ENCODE data around the gene HTR4.

HTR4 gene, protein sequence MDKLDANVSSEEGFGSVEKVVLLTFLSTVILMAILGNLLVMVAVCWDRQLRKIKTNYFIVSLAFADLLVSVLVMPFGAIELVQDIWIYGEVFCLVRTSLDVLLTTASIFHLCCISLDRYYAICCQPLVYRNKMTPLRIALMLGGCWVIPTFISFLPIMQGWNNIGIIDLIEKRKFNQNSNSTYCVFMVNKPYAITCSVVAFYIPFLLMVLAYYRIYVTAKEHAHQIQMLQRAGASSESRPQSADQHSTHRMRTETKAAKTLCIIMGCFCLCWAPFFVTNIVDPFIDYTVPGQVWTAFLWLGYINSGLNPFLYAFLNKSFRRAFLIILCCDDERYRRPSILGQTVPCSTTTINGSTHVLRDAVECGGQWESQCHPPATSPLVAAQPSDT

GRCh38 chr5:148653836-148654781, at the start of gene HTR4:
Gene HTR4 (minus strand): TSS chr5:148654527. CDS start chr5:148637014, 17,513 bp downstream.
- Histone ChIP-seq H3K4me1 (ENCODE audit: control insufficient read depth in 2 of 2, insufficient read depth in 2 of 2, low read length in 2 of 2) (peaks cover 0 to 8% of the 10 kb centered on the region in 2 donors), H3K27ac (ENCODE audit: low read depth in 2 of 2, low read length in 2 of 2) (peak within 1 kb of the TSS in 1 of 2 donors; percentile 48), H3K9ac (ENCODE audit: low read depth in 1 of 2, low read length in 2 of 2) (peak within 1 kb of the TSS; percentile 47 to 74), H3K9me3 (ENCODE audit: control insufficient read depth in 2 of 2, low read length in 2 of 2) (no peaks in the 10 kb centered on the region), H3K36me3 (ENCODE audit: control insufficient read depth in 2 of 2, insufficient read depth in 2 of 2, low read length in 2 of 2) (no peaks in the 10 kb centered on the region), H3K4me3 (ENCODE audit: low read length in 2 of 2) (peak within 1 kb of the TSS; percentile 67 to 70), H3K27me3 (ENCODE audit: control insufficient read depth in 2 of 2, insufficient read depth in 2 of 2, low read length in 2 of 2) (peaks cover 2 to 5% of the 10 kb centered on the region in 2 donors)

DNA sequence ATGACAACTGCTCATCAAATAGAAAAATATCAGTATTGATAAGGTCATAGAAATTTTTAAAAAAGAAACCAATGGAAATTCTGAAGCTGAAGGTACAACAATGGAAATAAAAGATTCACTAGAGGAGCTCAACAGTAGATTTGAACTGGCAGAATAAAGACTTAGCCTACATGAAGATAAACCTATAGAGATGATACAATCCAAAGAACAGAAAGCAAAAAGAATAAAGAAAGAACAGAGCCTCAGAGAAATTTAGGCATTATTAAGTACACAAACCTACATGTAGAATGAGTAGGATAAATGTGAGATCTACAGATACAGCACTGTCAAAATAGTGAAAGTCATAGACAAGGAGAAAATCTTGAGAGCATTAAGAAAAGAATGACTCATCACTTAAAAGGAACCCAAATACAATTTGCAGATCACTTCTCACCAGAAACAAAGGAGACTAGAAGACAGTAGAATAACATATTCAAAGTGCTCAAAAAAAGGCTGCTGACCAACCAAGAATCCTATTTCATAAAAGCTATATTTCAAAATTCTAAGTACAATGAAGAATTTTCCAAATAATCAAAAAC, 47.8 kb upstream of the HTR4 start:
- H3K27me3 ChIP-seq (ENCODE audit: control insufficient read depth in 2 of 2, insufficient read depth in 2 of 2, low read length in 2 of 2) = no peaks in the 10 kb centered on the region
- no peaks in the 10 kb centered on the region for H3K36me3 ChIP-seq (ENCODE audit: control insufficient read depth in 2 of 2, insufficient read depth in 2 of 2, low read length in 2 of 2)
- H3K4me3 ChIP-seq (ENCODE audit: low read length in 2 of 2) = no peak overlapping the region
- no peaks in the 10 kb centered on the region for H3K9me3 ChIP-seq (ENCODE audit: control insufficient read depth in 2 of 2, low read length in 2 of 2)
- no peaks in the 10 kb centered on the region for H3K4me1 ChIP-seq (ENCODE audit: control insufficient read depth in 2 of 2, insufficient read depth in 2 of 2, low read length in 2 of 2)
- no peak overlapping the region for H3K27ac ChIP-seq (ENCODE audit: low read depth in 2 of 2, low read length in 2 of 2)
- no peak overlapping the region for H3K9ac ChIP-seq (ENCODE audit: low read depth in 1 of 2, low read length in 2 of 2)

- Histone ChIP-seq H3K27ac (ENCODE audit: low read depth in 2 of 2, low read length in 2 of 2) (no peak overlapping the region), H3K4me3 (ENCODE audit: low read length in 2 of 2) (no peak overlapping the region), H3K9me3 (ENCODE audit: control insufficient read depth in 2 of 2, low read length in 2 of 2) (no peaks in the 10 kb centered on the region), H3K27me3 (ENCODE audit: control insufficient read depth in 2 of 2, insufficient read depth in 2 of 2, low read length in 2 of 2) (no peaks in the 10 kb centered on the region), H3K9ac (ENCODE audit: low read depth in 1 of 2, low read length in 2 of 2) (no peak overlapping the region), H3K36me3 (ENCODE audit: control insufficient read depth in 2 of 2, insufficient read depth in 2 of 2, low read length in 2 of 2) (no peaks in the 10 kb centered on the region), H3K4me1 (ENCODE audit: control insufficient read depth in 2 of 2, insufficient read depth in 2 of 2, low read length in 2 of 2) (no peaks in the 10 kb centered on the region)
Observed at GRCh38 chr5:148699028-148699427, 44.7 kb upstream of the HTR4 start.

- no peak overlapping the region for H3K4me3 ChIP-seq (ENCODE audit: low read length in 2 of 2)
- no peaks in the 10 kb centered on the region for H3K9me3 ChIP-seq (ENCODE audit: control insufficient read depth in 2 of 2, low read length in 2 of 2)
- no peaks in the 10 kb centered on the region for H3K4me1 ChIP-seq (ENCODE audit: control insufficient read depth in 2 of 2, insufficient read depth in 2 of 2, low read length in 2 of 2)
- no peaks in the 10 kb centered on the region for H3K27me3 ChIP-seq (ENCODE audit: control insufficient read depth in 2 of 2, insufficient read depth in 2 of 2, low read length in 2 of 2)
- no peak overlapping the region for H3K27ac ChIP-seq (ENCODE audit: low read depth in 2 of 2, low read length in 2 of 2)
- no peaks in the 10 kb centered on the region for H3K36me3 ChIP-seq (ENCODE audit: control insufficient read depth in 2 of 2, insufficient read depth in 2 of 2, low read length in 2 of 2)
- no peak overlapping the region for H3K9ac ChIP-seq (ENCODE audit: low read depth in 1 of 2, low read length in 2 of 2)
Observed at GRCh38 chr5:148697809-148698196, 43.5 kb upstream of the HTR4 start.

DNA sequence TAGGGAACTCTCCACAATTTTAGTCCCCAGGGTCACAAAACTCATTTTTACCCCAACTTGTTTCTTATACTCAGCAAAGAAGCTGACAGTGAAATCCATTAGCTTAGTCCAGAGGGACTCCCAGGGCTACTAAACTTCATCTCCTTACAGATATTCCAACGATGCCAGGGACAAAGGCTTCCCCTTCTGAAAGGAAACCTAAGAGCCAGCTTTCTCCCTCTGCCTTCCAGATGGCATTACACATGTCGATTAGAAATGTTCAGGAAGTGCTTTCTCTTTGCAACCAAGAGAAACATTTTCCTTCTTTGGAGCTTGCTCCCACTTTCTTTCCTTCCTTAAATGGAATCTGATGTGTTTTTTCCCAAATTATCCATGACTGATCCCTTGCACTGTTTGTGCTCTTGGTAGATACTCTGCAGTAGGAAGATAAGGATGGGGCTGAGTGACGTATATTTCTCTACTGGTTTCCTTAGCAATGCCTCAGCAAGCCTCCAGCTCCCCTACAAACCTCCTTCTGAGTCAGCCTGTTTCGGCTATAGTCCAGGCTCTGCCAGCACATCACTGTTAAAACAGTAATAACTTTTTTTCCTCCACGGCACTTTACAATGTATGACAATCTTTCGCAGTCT, 43.0 kb upstream of the HTR4 start:
- no peaks in the 10 kb centered on the region for H3K9me3 ChIP-seq (ENCODE audit: control insufficient read depth in 2 of 2, low read length in 2 of 2)
- H3K4me1 ChIP-seq (ENCODE audit: control insufficient read depth in 2 of 2, insufficient read depth in 2 of 2, low read length in 2 of 2) = no peaks in the 10 kb centered on the region
- no peaks in the 10 kb centered on the region for H3K27me3 ChIP-seq (ENCODE audit: control insufficient read depth in 2 of 2, insufficient read depth in 2 of 2, low read length in 2 of 2)
- no peaks in the 10 kb centered on the region for H3K36me3 ChIP-seq (ENCODE audit: control insufficient read depth in 2 of 2, insufficient read depth in 2 of 2, low read length in 2 of 2)
- H3K27ac ChIP-seq (ENCODE audit: low read depth in 2 of 2, low read length in 2 of 2) = no peak overlapping the region
- no peak overlapping the region for H3K9ac ChIP-seq (ENCODE audit: low read depth in 1 of 2, low read length in 2 of 2)
- no peak overlapping the region for H3K4me3 ChIP-seq (ENCODE audit: low read length in 2 of 2)

DNA sequence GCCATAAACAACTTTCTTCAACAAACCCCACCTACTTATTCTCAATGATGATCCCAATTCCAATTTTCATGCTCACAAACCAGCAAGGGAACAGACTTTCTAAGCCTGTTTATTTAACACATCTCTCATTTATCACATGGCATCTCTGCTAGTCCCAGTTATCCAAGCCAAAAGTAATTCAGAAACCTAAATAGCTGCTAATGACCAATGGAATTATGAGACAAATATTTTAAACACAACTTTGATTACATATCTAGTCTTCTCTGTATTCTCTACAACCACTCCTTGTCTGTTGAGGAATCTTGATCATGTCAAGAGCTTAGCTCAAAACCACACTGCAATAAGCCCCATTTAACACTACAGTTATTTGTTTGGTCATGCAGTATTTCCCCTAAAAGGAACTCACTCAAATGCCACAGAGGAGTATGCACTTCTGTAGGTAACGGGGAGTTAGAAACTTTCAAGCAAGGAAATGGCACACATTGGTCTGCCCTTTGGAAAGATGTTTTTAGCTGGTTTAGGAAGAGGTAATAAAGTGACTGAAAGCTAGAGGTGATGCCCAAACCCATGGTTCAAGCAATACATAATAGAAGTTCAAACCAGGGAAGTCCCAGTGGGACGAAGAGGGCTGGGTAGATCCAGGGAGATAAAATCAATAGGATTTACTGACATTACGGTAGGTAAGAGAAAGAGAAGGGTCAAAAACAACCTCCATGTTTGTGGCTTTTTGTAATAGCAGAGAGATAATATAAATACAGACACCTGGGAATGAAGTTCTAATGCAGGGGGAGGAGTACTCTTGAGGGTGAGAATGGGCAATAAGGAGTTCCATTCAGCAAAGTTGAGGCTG, 42.1 kb upstream of the HTR4 start:
- H3K27me3 ChIP-seq (ENCODE audit: control insufficient read depth in 2 of 2, insufficient read depth in 2 of 2, low read length in 2 of 2) = no peaks in the 10 kb centered on the region
- H3K4me1 ChIP-seq (ENCODE audit: control insufficient read depth in 2 of 2, insufficient read depth in 2 of 2, low read length in 2 of 2) = no peaks in the 10 kb centered on the region
- no peak overlapping the region for H3K27ac ChIP-seq (ENCODE audit: low read depth in 2 of 2, low read length in 2 of 2)
- no peak overlapping the region for H3K9ac ChIP-seq (ENCODE audit: low read depth in 1 of 2, low read length in 2 of 2)
- H3K4me3 ChIP-seq (ENCODE audit: low read length in 2 of 2) = no peak overlapping the region
- H3K36me3 ChIP-seq (ENCODE audit: control insufficient read depth in 2 of 2, insufficient read depth in 2 of 2, low read length in 2 of 2) = no peaks in the 10 kb centered on the region
- H3K9me3 ChIP-seq (ENCODE audit: control insufficient read depth in 2 of 2, low read length in 2 of 2) = no peaks in the 10 kb centered on the region

GRCh38 chr5:148690945-148691344, 36.6 kb upstream of the HTR4 start:
- Histone ChIP-seq H3K36me3 (ENCODE audit: control insufficient read depth in 2 of 2, insufficient read depth in 2 of 2, low read length in 2 of 2) (no peaks in the 10 kb centered on the region), H3K4me1 (ENCODE audit: control insufficient read depth in 2 of 2, insufficient read depth in 2 of 2, low read length in 2 of 2) (no peaks in the 10 kb centered on the region), H3K27me3 (ENCODE audit: control insufficient read depth in 2 of 2, insufficient read depth in 2 of 2, low read length in 2 of 2) (no peaks in the 10 kb centered on the region), H3K4me3 (ENCODE audit: low read length in 2 of 2) (no peak overlapping the region), H3K27ac (ENCODE audit: low read depth in 2 of 2, low read length in 2 of 2) (no peak overlapping the region), H3K9me3 (ENCODE audit: control insufficient read depth in 2 of 2, low read length in 2 of 2) (no peaks in the 10 kb centered on the region), H3K9ac (ENCODE audit: low read depth in 1 of 2, low read length in 2 of 2) (no peak overlapping the region)

GRCh38 chr5:148688787-148689186, 34.5 kb upstream of the HTR4 start:
- no peak overlapping the region for H3K4me3 ChIP-seq (ENCODE audit: low read length in 2 of 2)
- no peaks in the 10 kb centered on the region for H3K4me1 ChIP-seq (ENCODE audit: control insufficient read depth in 2 of 2, insufficient read depth in 2 of 2, low read length in 2 of 2)
- no peaks in the 10 kb centered on the region for H3K36me3 ChIP-seq (ENCODE audit: control insufficient read depth in 2 of 2, insufficient read depth in 2 of 2, low read length in 2 of 2)
- no peak overlapping the region for H3K27ac ChIP-seq (ENCODE audit: low read depth in 2 of 2, low read length in 2 of 2)
- H3K9me3 ChIP-seq (ENCODE audit: control insufficient read depth in 2 of 2, low read length in 2 of 2) = no peaks in the 10 kb centered on the region
- no peak overlapping the region for H3K9ac ChIP-seq (ENCODE audit: low read depth in 1 of 2, low read length in 2 of 2)
- H3K27me3 ChIP-seq (ENCODE audit: control insufficient read depth in 2 of 2, insufficient read depth in 2 of 2, low read length in 2 of 2) = no peaks in the 10 kb centered on the region

DNA sequence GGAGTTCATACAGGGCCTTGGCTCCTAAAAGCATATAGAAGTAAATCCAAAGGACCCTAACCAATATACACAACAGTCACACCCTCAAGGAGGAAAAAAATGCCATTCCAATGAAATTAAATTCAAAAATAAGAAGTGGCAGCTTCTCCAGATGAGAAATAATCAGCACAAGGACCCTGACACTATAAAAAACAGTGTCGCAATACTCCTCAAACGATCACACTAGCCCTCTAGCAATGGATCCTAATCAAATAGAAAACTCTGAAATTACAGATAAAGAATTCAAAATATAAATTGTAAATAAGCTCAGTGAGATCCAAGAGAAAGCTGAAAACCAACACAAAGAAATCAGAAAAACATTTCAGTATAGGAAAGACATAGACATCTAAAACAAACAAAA, 33.5 kb upstream of the HTR4 start:
- H3K36me3 ChIP-seq (ENCODE audit: control insufficient read depth in 2 of 2, insufficient read depth in 2 of 2, low read length in 2 of 2) = no peaks in the 10 kb centered on the region
- no peak overlapping the region for H3K27ac ChIP-seq (ENCODE audit: low read depth in 2 of 2, low read length in 2 of 2)
- no peak overlapping the region for H3K4me3 ChIP-seq (ENCODE audit: low read length in 2 of 2)
- H3K9me3 ChIP-seq (ENCODE audit: control insufficient read depth in 2 of 2, low read length in 2 of 2) = no peaks in the 10 kb centered on the region
- no peaks in the 10 kb centered on the region for H3K27me3 ChIP-seq (ENCODE audit: control insufficient read depth in 2 of 2, insufficient read depth in 2 of 2, low read length in 2 of 2)
- no peak overlapping the region for H3K9ac ChIP-seq (ENCODE audit: low read depth in 1 of 2, low read length in 2 of 2)
- no peaks in the 10 kb centered on the region for H3K4me1 ChIP-seq (ENCODE audit: control insufficient read depth in 2 of 2, insufficient read depth in 2 of 2, low read length in 2 of 2)

All from mucosa of rectum (tissue), 2 donors.